Stimulated activated effector memory CD8-positive, alpha-beta T cell treated with anti-CD3 and anti-CD28 coated beads, Interleukin-12 subunit alpha, Interleukin-12 subunit beta, amount 100 ng/mL, for 72 hours (primary cell): ENCODE data around the gene PAK6.

Experiments
- ATAC-seq: fragments of 150-1000 bp; cut with Tn5 transposase; 2 replicates; pipeline ENCODE4 v1.10.0; 2021
- DNase-seq, 2 donors: peaks; one replicate each; pipeline ENCODE4 v3.0.0; 2021 to 2022; ENCODE audit warnings: low spot score in 2 of 2
- H3K27ac Mint-ChIP-seq: one replicate; pipeline ENCODE4 v1.8.0; 2022; ENCODE audit warnings: mild to moderate bottlenecking, mixed read lengths
- H3K36me3 Mint-ChIP-seq: one replicate; pipeline ENCODE4 v1.8.0; 2022; ENCODE audit warnings: mild to moderate bottlenecking, mixed read lengths
- H3K4me1 Mint-ChIP-seq: one replicate; pipeline ENCODE4 v1.8.0; 2022; ENCODE audit warnings: mixed read lengths
- H3K4me3 Mint-ChIP-seq: one replicate; pipeline ENCODE4 v1.8.0; 2022; ENCODE audit warnings: mild to moderate bottlenecking, mixed read lengths
- H3K9me3 Mint-ChIP-seq: one replicate; pipeline ENCODE4 v1.8.0; 2022; ENCODE audit warnings: mixed read lengths

The PAK6 gene

DNA sequence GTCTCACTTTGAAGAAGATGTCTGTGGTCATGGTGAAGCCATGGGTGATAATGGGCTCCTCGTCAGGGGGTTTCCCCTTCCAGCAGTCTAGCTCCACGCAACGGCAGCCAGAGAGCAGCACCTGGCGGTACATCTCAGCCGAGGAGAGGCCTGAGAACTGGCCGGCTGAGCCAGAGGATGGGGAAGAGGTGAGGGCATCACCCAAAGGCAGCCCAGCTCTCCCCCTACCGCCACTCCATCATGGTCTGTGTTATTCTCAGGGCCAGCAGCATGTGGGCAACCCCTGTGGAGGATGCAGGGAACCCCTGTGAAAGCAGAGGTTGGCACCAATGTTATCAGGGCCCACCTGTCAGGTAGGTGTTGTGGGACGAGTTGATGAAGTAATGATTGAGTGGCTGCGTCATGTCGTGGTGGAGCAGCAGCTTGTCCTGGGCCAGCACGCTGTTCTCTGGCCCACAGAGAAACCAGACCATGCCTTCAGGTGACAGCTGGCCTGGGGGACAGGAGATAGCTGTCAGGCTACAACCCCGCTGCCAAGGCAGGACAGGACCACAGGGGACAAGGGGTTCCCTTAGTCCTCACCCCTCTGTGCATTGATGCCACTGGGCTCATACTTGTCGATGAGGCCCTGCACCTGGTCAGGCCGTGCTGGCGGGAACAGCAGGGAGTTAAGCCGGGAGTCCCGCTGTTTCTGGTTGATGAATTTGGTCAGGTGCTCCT lies 59.5 kb downstream of the PAK6 start:
- Mint-ChIP-seq H3K4me3 (no peak overlapping the region), H3K9me3 (peaks cover 2% of the 10 kb centered on the region), H3K4me1 (peaks cover 10% of the 10 kb centered on the region), H3K36me3 (peaks cover 67% of the 10 kb centered on the region), H3K27ac (no peak overlapping the region)
- ATAC-seq (no peak), DNase-seq (no peak)

DNA sequence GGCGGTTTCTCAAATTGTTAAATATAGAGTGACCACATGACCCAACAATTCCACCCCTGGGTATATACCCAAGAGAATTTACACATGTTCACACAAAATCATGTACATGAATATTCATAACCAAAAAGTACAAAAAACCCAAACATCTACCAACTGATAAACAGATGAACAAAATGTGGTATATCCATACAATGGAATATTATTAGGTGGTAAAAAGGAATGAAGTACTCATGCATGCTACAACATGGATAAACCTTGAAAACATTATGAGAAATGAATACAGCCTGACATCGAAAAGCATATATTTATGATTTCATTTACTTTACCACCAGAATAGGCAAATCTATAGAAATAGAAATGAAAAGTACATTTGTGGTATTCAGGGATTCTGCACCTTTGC lies 61.5 kb downstream of the PAK6 start:
- no peak for ATAC-seq
- Mint-ChIP-seq H3K36me3 (peaks cover 70% of the 10 kb centered on the region), H3K4me1 (peaks cover 30% of the 10 kb centered on the region)

DNA sequence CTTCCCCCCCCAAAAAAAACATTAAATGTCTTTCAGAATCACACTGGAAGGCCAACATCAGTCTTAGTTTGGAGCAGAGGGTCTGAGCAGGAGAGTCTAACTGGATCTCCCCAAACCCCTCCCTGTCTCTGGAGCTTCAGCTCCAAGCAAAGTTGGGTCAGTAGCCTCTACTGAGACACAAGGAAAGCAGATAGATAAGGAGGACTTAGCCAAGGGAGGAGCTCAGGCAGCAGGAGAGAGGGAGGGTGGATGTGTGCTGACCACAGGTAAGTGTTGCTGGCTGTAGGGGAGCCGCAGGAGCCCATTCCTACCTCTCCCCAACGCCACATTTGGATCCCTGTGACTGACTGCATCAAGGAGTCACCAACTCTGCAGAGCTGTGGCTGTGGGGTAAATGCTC lies 61.9 kb downstream of the PAK6 start:
- Mint-ChIP-seq H3K36me3 (peaks cover 66% of the 10 kb centered on the region), H3K9me3 (peaks cover 2% of the 10 kb centered on the region), H3K27ac (no peak overlapping the region), H3K4me1 (peaks cover 34% of the 10 kb centered on the region), H3K4me3 (no peak overlapping the region)
- no peak for DNase-seq
- no peak for ATAC-seq

More for the DNA sequence above, 61.5 kb downstream of the PAK6 start:
- H3K27ac Mint-ChIP-seq = no peak overlapping the region
- peaks cover 2% of the 10 kb centered on the region for H3K9me3 Mint-ChIP-seq
- no peak overlapping the region for H3K4me3 Mint-ChIP-seq
- no peak for DNase-seq

DNA sequence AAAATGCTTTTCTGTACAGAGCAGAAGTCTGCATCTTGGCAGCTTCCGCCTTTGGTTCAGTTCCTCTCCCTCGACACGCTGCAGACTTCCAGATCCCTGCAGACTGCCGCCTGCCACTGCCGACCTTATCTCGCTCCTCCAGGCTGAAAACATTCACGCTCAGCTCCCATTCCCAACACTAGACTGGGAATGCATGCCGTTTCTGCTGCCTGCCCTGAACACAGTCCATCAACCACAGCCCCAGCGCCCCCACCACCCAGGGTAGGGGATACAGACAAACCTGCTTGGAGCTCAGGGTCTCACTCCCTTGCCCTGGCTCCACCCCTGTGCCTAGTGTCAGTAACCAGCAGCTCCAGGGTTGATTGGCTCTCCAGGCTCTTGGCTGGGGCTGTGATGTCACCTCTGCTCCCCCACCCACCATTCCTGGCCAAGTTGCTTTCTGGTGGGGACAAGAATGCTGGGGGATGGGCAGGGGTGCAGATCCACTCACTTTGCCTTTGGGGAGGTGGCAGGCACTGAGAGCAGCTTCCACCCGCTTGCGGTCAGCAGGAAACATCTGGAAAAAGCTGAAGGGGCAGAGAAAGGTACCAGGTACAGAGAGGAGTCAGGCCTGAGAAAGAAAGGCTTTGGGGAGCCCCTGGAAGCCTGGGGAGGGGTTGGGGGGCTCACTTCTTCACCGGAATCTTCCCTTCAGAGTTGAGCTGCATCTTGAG lies 62.8 kb downstream of the PAK6 start:
- Mint-ChIP-seq H3K27ac (no peak overlapping the region), H3K4me3 (no peak overlapping the region), H3K36me3 (peaks cover 59% of the 10 kb centered on the region), H3K4me1 (peaks cover 40% of the 10 kb centered on the region), H3K9me3 (peaks cover 2% of the 10 kb centered on the region)
- ATAC-seq (no peak), DNase-seq (no peak)

DNA sequence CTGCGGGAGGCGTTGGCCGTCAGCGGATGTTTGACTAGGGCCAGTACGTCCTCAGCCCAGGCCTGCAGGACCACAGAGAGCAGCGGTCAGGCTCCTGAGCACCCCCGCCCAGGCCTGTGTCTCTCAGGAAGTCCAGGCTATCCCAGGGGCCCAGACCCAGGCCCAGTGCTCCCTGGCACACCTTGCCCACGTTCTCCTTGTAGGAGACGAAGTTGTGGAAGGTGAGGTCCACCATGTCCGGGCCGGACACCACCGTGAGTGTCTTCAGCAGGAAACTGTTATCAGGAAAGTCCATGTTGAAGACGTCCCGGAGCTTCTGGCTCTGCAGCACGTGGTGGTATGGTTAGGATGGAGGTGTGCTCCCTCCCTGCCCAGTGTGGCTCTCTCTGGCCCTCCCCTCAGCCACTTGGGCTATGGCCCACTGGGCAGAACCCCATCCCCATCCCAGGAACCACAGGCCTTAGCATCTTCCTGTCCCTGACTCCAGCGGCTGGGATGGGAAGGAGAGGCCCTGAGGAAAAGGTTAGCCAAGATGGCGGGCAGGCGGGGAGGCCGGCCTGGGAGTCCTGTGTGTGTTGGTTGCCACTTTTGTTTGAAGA lies 63.5 kb downstream of the PAK6 start:
- peaks cover 2% of the 10 kb centered on the region for H3K9me3 Mint-ChIP-seq
- peaks cover 39% of the 10 kb centered on the region for H3K4me1 Mint-ChIP-seq
- DNase-seq (no peak), ATAC-seq (no peak)
- no peak overlapping the region for H3K4me3 Mint-ChIP-seq
- peak overlapping the region; percentile 89 for H3K27ac Mint-ChIP-seq
- peaks cover 51% of the 10 kb centered on the region for H3K36me3 Mint-ChIP-seq

DNA sequence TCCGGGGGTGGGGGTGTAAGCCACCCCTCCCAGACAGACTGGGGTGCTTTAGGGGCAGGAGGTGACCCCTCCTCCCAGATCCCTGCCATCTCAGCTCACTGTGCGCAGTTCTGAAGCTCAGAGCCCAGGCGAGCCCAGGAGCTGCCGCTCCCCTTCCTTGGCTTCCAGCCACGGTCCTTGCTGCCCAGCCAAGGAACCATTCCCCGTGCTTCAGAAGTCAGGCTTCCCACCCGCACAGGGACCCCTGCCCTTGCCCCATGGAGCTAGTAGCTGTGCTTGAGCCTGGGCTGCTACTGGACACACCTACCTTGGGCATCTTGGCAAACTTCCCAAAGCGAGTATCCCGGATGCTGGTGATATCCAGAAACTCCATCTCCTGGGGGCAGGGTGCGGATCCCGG lies 64.1 kb downstream of the PAK6 start:
- ATAC-seq (no peak), DNase-seq (no peak)
- Mint-ChIP-seq H3K4me3 (no peak overlapping the region), H3K4me1 (peaks cover 39% of the 10 kb centered on the region), H3K27ac (peak overlapping the region; percentile 89), H3K36me3 (peaks cover 49% of the 10 kb centered on the region), H3K9me3 (peaks cover 2% of the 10 kb centered on the region)

DNA sequence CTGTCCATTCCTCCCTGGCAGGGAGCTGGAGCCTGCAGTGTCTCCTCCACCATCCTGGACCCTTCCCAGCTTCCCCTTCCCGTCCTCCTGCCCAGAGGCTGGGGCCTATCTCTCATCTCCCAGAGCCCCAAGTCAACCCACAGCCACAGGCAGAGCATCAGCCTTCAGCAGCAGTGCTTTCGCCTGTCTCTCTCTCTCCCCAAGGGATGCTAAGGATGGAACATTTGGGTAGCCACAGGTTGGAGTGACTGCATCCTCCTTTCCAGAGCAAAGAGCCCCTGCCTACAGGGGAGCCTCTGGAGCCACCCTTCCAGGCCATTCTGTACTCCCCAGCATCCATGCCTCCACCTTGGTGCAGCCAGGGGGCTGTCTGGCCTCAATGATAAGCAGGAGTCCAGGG lies 64.7 kb downstream of the PAK6 start:
- no peak for ATAC-seq
- Mint-ChIP-seq H3K36me3 (peaks cover 53% of the 10 kb centered on the region), H3K27ac (peak overlapping the region; percentile 89)

DNA sequence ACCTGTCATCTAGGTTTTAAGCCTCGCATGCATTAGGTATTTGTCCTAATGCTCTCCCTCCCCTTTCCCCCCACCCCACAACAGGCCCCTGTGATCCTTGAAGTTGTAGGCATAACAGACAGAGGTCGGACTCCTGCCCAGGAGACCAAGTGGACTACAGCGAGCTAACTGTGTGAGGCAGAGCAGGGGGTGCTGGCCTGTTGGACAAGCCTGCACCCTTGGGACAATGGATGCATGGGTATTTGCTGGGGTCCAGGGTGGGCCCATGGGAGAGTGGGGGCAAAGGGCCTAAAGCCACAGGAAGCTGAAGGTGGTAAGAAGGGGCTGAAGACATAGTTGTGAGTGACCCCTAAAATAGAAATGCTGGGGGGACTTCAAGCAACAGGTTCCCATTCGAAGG lies 66.4 kb downstream of the PAK6 start:
- peaks cover 58% of the 10 kb centered on the region for H3K4me1 Mint-ChIP-seq
- H3K4me3 Mint-ChIP-seq = no peak overlapping the region
- DNase-seq (no peak), ATAC-seq (no peak)
- peaks cover 2% of the 10 kb centered on the region for H3K9me3 Mint-ChIP-seq
- H3K27ac Mint-ChIP-seq = no peak overlapping the region
- peaks cover 43% of the 10 kb centered on the region for H3K36me3 Mint-ChIP-seq

More for the DNA sequence above, 64.7 kb downstream of the PAK6 start:
- no peak for DNase-seq
- H3K4me3 Mint-ChIP-seq = no peak overlapping the region
- peaks cover 41% of the 10 kb centered on the region for H3K4me1 Mint-ChIP-seq
- peaks cover 2% of the 10 kb centered on the region for H3K9me3 Mint-ChIP-seq

DNA sequence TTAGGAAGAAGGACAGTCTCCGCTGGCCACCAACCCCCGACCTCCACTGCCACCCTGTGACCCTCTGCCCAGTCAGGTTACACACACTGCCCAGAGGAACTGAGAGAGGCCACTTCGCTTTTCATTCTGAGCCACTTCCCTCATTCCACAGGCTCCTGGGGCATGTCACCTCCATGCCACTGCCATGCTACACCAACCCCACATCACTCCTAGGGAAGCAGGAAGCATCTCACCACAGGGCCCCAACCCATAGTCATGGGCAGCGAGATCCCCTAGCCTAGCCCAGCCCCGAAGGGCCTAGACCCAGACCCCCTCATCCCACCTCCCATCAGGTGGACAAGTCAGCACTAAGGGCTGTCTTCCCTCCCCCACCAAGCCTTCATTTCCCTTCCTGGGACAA lies 67.5 kb downstream of the PAK6 start:
- Mint-ChIP-seq H3K4me3 (peak overlapping the region; percentile 92), H3K9me3 (no peaks in the 10 kb centered on the region), H3K36me3 (peaks cover 32% of the 10 kb centered on the region), H3K27ac (peak overlapping the region; percentile 96), H3K4me1 (peaks cover 58% of the 10 kb centered on the region)
- ATAC-seq (no peak), DNase-seq (no peak)

DNA sequence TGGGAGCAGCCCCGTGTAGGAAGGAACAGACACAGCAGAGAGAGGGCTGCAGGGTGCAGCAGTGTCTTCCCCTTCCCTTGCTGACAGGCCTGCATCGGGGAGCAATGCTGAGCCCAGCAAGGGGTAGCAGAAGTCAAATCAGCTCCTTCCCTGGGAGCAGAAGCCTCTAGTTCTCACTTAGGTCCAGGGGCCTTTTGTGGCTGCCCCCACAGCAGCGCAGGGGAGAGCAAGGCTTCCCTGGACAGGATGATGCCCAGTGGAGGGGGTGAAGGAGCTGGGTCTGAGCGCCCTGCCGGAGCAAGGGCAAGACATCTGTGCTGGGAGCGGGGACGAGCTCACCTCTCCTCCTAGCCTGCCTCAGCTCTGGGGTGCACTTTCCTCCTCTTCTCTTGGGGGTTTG lies 68.0 kb downstream of the PAK6 start:
- DNase-seq (peak in 1 of 2 donors; percentile 63), ATAC-seq (no peak)
- Mint-ChIP-seq H3K4me1 (peaks cover 58% of the 10 kb centered on the region), H3K36me3 (peaks cover 26% of the 10 kb centered on the region), H3K4me3 (peak overlapping the region; percentile 92), H3K9me3 (no peaks in the 10 kb centered on the region), H3K27ac (peak overlapping the region; percentile 96)

DNA sequence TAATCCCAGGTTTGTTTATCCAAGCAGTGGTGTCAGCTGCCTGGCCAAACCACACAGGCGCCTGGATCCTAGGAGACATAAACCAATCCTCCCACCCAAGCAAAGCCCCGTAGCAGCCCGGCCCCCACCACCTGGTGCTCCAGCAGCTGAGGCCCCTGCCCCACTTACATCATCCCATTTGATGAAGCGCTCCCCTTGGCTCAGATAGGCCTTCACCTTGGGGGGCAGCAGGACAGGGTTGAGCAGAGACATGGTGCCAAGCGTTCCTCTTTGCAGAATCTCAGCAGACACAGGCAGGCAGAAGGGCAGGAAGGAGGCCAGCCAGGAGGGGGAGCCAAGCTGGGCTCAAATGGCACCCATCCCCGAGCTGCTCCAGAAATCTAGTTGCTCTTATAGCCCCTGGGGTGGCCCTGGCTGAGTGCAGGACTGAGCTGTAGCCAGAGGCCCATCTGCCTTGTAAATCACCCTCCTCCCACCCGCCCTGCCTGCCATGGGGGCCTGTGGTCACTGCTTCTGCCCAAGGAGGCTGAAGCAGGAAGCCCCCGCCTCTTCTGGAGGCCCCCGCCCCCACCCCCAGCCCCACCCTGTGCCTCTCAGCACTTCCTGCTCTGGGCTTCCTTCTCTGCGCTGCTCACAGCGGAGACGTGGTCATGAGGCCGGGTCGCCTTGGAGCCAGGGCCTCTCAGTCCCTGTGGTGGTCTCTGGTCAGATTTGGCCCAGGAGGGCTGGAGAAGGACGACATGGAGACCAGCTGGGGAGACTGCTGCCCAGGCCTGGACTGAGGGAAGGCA lies 68.8 kb downstream of the PAK6 start, which contains the start of gene PLCB2:
Gene PLCB2 (minus strand): TSS at position 515 of the 791 bp plus-strand sequence. CDS start 263 bp downstream, at position 252.
- peaks cover 23% of the 10 kb centered on the region for H3K36me3 Mint-ChIP-seq
- peak; percentile 84 for ATAC-seq
- H3K4me1 Mint-ChIP-seq = peaks cover 58% of the 10 kb centered on the region
- peak within 1 kb of the TSS; percentile 92 for H3K4me3 Mint-ChIP-seq
- peak within 1 kb of the TSS; percentile 96 for H3K27ac Mint-ChIP-seq
- DNase-seq = peak; percentile 54 to 84
- no peaks in the 10 kb centered on the region for H3K9me3 Mint-ChIP-seq

DNA sequence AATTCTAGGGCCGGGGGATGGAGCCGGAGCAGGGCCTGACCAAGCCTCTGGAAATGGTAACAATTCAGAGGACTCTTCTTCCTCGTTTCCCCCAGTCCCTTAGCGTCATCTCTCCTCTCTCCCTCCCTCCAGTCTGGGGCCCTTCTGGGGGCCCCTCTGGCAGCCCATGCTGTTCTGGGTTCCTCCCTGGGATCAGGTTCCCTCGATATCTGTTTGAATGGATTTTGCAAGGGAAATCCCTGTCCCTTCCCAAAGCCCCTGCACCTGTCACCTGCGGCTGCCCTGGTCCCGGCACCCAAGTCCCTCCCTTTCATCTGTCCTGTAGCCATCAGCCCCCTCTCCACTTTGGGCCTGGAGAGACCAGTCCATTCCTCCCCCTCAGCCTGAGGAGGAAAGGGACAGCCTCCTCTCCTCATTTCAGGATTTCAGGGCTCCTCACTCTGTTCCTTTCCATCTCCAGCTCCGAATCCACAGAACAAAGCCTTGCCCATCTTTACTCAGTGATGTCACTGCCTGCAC lies 70.5 kb downstream of the PAK6 start:
- peak overlapping the region; percentile 96 for H3K27ac Mint-ChIP-seq
- H3K36me3 Mint-ChIP-seq = peaks cover 6% of the 10 kb centered on the region
- ATAC-seq = no peak
- peaks cover 61% of the 10 kb centered on the region for H3K4me1 Mint-ChIP-seq
- no peaks in the 10 kb centered on the region for H3K9me3 Mint-ChIP-seq
- DNase-seq = no peak
- peak overlapping the region; percentile 92 for H3K4me3 Mint-ChIP-seq

DNA sequence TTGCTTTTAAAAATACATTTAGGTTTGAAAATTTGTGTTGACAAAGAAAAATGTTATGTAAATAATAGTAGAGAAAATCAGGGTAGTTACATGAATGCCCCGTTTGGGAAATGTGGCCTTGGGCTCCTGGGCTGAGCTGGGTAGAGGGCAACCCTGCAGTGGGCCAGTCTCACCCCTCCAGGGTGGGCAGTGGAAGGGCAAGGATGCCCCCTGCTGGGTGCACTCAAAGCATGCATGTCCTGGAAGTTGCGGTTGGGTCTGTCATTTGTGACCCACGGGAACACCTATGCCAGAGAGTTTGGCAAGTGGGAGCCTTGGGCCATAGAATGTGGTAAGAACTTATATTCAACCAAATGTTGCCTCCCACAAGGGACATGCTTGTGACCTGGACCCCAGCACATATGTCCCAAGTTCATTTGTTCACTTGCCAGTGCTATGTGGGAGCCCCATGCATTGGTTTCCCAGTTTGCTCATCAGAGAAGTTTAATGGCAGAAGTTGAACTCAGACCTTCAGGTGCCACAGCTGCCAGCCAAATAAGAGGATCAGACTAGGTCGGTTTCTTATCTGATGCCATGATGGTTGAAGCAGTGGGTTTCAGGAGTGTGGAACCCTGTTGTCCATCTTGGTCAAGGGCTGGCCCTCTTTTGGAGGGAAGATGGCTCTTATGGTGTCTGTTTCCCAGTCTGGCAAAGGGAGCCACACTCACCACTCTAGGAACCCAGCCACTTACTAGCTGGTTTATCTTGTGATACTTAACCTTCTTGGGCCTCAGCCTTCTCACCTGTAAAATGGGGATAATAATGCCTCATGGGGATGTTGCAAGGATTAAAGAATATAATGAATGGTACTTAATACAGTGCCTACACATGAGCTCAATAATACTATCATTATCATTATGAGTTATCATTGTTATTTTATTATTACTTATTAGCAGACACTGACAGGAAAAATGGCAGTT lies 71.4 kb downstream of the PAK6 start:
- peak; percentile 45 for ATAC-seq
- peaks cover 6% of the 10 kb centered on the region for H3K36me3 Mint-ChIP-seq
- peaks cover 53% of the 10 kb centered on the region for H3K4me1 Mint-ChIP-seq
- H3K4me3 Mint-ChIP-seq = peak overlapping the region; percentile 92
- no peaks in the 10 kb centered on the region for H3K9me3 Mint-ChIP-seq
- H3K27ac Mint-ChIP-seq = peak overlapping the region; percentile 96
- DNase-seq = peak; percentile 53 to 77

DNA sequence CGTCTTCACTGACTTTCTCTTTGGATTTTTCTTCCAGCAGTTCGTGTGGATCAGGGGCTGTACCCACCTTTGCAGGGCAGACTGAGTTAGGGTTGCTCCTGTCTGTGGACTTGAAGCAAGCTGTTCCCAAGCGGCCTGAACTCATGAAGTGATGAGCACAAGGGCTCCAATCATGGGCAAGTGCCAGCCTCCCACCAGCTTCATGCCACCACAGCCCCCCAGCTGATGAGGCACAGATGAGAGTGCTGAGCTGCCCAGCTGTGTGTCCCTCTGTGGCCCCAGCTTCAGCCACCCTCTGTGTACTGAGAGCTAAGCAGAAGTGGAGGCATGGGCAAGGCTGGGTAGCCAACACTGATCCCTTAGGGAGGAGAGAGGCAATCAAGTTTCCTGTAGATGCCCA lies 72.1 kb downstream of the PAK6 start:
- DNase-seq (no peak), ATAC-seq (no peak)
- Mint-ChIP-seq H3K4me3 (no peak overlapping the region), H3K9me3 (no peaks in the 10 kb centered on the region), H3K27ac (no peak overlapping the region), H3K36me3 (peaks cover 6% of the 10 kb centered on the region), H3K4me1 (peaks cover 53% of the 10 kb centered on the region)
